ENCODE data around the gene NACC1. TPM values are rescaled to one million over a fixed set of nuclear protein-coding genes. Genes with fewer than 3 reads are reported as not detected.
"Not testable (repeated sequence)": the region's sequence is repeated elsewhere in the genome, so short reads cannot be mapped to it uniquely, and the experiment has no call there.

Gene NACC1
- total RNA-seq, 1 experiment from 2014 or later = 55.0 TPM

DNA sequence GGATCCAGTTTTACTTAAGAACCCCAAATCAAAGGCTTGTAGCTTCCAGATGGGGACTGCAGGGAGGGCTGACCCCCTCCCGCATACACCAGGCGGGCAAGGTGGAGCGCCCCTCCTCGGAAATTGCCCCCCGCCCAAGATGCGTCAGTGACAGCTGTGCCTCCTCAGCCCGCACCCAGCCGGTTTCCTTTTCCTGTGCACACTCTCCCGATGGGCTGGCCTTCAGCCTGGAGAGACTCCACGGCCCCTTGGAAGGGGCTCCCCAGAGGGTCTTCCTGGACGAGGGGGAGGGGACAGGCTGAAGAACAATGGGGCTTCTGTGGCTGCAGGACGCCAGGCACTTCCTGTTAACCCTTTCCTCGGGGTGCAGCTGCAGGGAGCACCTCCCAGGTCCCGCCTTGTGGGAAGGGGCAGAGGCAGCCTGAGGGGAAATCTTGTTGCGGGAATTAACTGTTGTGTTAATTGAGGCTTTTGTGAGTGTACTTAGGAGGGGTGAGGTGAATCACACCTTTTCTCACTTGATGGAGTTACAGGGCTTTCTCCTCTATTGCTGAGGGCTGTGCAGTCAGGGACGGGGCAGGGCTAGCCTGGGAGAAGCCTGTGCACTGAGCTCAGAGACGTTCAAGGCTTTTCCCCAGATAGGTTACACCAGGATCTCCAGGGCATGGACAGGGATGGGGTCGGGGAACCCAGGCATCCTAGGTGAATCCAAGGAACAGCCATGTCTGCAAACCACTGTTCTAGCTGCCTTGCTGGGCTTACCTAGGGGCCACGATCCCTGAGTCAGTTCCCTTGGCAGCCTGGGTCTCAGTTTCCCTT, 46.5 kb downstream of the NACC1 start:
- peak; percentile 91 for DNase-seq (ENCODE audit: low spot score)

DNA sequence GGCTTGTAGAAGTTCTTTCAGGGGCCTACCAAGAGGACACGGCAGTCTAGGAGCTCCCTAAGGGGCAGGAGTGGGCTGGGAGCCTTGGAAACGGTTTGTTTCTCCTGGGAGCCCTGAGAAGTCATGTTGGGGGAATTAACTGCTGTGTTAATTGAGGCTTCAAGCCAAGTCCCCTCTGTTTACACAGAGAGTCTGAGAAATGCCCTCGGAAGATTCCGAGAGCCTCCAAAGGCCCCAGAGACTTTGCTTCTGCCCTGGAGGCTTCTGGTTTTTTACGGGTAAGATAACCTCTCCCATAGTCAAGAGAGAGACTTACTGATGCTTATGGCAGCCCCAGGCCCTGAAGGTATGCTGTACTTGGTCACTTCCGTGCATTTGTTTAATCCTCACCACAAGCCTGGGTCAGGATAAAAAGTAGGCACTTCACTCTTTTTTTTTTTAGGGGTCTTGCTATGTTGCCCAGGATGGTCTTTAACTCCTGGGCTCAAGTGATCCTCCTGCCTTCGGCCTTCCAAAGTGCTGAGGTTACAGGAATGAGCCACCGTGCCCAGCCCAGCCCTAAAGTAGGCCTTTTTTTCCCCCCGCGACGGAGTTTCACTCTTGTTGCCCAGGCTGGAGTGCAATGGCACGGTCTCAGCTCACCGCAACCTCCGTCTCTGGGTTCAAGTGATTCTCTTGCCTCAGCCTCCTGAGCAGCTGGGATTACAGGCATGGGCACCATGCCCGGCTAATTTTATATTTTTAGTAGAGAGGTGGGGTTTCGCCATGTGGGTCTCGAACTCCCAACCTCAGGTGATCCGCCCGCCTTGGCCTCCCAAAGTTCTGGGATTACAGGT, 47.3 kb downstream of the NACC1 start:
- DNase-seq (ENCODE audit: low spot score) = no peak

DNA sequence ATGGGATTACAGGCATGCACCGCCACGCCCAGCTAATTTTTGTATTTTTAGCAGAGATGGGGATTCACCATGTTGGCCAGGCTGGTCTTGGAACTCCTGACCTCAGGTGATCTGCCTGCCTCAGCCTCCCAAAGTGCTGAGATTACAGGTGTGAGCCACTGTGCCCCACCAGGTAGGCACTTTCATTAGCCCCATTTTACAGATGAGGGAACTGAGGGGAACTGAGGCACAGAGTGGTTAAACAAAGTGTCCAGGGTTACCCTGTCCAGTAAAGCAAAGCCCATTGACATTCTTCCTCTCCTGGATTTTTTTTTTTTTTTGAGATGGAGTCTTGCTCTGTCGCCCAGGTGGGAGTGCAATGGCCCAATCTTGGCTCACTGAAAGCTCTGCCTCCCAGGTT, 48.1 kb downstream of the NACC1 start:
- DNase-seq (ENCODE audit: low spot score) = not testable (repeated sequence)

DNA sequence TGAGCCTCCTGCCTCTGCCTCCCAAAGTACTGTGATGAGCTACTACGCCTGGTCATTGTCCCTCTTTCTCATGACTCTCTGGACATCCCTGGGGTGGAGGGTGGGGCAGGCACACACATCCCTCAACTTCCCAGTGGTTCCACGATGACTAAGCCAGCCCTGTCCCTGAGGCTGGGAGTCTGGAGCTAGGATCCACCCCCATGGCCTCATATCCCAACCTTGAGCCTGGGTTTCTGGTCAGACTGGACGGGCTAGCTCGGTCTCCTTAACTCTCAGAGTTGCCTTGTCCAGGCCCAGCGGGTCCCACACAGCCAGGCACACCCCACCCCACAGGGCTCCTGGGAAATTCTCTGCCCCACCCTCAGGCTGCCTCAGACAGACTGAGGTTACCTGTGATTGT, 51.7 kb downstream of the NACC1 start:
- peak; percentile 31 for DNase-seq (ENCODE audit: low spot score)

DNA sequence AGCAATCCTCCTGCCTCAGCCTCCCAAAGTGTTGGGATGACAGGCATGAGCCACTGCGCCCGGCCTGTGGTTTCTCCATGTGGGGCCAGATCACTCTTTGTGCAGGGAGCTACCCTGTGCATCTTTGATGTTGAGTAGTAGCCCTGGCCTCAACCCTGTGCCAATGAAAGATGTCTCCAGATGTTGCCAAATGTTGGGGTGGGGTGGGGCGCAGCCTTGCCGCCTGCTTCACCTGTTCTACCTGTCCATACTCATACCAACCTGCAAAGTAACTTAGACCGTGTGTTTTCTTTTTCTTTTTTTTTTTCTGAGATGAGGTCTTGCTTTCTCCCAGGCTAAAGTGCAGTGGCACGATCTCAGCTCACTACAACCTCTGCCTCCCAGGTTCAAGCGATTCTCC, 53.1 kb downstream of the NACC1 start:
- no peak for DNase-seq (ENCODE audit: low spot score)

DNA sequence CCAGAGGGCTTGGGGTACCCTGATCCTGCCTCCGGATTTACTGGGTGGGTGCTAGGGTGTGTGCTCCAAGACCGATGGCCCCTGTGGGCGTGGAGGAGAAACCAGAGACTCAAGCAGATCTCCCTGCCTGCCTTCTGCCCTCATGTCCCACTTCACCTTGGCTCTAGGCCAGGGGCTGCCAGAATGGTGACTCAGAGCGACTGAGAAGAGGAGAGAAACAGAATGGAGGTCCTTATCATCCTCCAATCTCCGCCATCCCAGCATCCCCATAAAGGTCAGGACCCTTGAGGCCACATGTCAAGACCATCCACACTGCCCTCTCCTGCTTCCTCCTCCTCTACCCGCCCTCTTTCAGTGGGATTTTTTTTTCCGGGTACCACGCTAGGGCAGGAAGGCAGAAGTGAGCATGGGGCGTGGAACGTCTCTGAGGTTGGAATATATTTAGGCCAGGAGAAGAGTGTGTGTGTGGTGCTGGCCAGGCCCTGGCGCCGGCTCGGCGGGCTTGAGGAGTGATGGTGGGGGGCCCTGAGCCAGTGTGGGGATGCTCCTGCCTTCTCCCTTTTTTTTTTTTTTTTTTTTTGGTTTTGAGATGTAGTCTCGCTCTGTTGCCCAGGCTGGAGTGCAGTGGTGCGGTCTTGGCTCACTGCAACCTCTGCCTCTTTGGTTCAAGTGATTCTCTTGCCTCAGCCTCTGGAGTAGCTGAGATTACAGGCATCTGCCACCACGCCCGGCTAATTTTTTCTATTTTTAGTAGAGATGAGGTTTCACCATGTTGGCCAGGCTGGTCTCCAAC, 54.5 kb downstream of the NACC1 start:
- peak; percentile 90 for DNase-seq (ENCODE audit: low spot score)

DNA sequence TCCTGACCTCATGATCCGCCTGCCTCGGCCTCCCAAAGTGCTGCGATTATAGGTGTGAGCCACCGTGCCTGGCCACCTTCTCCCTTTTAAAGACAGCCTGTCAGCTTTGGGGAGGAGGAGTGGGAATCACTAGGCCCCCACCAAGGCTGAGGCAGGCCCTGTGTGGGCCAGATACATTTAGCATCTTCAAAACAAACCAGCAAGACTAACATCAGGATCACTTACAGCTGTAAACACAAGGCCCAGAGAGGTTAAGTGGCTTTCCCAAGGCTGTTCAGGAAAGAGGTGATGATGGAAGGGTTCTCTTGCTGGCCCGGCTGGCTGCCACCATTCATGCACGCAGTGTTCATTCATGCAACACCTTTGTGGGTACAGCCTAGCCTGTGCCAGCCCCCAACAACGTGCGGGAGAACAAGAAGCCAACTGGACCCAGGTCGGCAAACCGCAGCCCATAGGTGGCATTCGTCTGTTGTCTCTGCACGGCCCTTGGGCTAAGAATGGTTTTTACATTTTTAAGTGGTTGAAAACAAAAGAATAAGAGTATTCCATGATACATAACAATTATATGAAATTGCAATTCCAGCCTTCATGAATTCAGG, 55.2 kb downstream of the NACC1 start:
- no peak for DNase-seq (ENCODE audit: low spot score)

DNA sequence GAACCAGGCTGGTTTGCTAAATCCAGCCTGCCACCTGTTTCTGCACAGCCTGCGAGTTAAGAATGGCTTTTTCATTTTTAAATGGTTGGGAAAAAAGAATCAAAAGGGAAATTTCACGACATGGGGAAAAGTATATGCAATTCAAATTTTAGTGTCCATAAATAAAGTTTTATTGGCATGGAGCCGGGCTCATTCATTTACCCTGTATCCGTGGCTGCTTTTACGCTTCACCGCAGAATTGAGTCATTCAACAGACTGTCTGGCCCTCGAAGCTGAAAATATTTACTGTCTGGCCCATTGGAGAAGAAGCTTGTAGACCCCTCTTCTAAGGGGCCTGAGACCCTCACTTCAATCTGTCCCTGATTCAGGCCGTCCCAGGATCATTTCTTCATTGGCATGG, 58.3 kb downstream of the NACC1 start:
- no peak for DNase-seq (ENCODE audit: low spot score)

DNA sequence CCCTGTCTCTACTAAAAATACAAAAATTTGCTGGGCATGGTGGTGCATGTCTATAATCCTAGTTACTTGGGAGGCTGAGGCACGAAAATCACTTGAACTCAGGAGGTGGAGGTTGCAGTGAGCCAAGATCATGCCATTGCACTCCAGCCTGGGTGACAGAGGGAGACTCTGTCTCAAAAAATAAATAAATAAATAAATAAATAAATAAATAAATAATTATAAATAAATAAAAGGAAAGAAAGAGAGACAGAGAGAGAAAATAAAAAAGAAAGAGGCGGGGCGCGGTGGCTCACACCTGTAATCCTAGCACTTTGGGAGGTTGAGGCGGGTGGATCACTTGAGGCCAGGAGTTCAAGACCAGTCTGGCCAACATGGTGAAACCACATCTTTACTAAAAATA, 59.5 kb downstream of the NACC1 start:
- not testable (repeated sequence) for DNase-seq (ENCODE audit: low spot score)

DNA sequence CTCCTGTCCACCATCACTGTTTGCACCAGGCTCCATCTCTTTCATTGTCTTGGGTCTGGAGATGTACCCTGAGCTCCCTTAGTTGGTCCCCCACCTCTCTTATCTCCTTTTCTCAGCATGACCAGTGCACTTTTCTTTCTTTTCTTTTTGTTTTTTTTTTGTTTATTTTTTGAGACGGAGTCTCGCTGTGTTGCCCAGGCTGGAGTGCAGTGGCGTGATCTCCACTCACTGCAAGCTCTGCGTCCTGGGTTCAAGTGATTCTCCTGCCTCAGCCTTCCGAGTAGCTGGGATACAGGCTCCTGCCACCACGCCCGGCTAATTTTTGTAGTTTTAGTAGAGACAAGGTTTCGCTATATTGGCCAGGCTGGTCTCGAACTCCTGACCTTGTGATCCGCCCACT, 60.2 kb downstream of the NACC1 start:
- not testable (repeated sequence) for DNase-seq (ENCODE audit: low spot score)

DNA sequence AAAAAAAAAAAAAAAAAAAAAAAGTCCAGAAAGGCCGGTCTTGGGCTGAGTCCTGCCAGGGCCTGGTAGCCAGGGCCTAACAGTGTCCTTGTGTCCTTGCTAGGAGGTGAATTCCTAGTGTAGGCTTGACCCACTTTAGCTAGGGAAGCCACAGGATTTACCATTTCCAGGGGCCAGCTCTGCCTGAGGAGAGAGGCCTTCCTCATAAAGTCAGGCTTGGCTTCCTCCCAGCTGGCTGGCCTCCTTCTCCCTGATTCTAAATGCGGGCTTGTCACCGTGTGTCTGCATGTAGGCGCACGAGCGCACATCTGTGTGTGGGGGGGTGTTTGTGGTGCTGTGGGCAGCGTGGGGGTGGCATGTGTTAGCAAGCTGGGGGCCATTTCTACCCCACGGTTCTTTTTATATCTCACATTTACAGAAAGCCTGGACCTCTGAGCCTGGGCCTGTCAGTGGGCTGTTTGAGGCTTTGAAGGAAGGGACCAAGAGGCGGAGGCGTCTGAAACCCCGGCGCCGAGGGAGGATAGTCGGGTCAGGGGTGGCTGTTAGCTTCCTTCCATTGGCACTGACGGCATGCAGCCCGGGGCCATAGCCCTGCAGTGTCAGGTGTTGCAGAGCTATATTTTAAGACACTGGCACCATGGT, 63.8 kb downstream of the NACC1 start:
- peak; percentile 59 for DNase-seq (ENCODE audit: low spot score)

DNA sequence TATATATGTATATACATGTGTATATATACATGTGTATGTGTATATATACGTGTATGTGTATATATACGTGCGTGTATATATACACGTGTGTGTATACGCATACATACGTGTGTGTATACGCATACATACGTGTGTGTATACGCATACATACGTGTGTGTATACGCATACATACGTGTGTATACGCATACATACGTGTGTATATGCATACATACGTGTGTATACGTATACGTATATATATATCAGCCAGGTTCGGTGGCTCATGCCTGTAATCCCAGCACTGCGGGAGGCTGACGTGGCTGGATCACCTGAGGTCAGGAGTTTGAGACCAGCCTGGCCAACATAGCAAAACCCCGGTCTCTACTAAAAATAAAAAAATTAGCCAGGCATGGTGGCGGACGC, 66.9 kb downstream of the NACC1 start:
- DNase-seq (ENCODE audit: low spot score) = not testable (repeated sequence)

DNA sequence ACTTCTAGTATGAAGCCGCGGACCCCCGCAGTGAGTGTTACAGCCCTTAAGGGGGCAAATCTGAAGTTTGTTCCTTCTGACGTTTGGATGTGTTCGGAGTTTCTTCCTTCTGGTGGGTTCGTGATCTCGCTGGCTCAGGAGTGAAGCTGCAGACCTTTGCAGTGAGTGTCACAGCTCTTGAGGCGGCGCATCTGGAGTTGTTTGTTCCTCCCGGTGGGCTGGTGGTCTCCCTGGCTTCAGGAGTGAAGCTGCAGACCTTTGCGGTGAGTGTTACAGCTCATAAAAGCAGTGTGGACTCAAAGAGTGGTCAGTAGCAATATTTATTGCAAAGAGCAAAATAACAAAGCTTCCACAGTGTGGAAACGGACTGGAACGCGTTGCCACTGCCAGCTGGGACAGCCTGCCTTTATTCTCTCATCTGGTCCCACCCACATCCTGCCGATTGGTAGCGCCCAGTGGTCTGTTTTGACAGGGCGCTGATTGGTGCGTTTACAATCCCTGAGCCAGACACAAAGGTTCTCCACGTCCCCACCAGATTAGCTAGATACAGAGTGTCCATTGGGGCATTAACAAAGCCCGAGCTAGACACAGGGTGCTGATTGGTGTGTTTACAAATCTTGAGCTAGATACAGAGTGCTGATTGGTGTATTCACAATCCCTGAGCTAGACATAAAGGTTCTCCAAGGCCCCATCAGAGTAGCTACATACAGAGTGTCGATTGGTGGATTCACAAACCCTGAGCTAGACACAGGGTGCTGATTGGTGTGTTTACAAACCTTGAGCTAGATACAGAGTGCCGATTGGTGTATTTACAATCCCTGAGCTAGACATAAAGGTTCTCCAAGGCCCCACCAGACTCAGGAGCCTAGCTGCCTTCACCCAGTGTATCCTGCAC, 67.9 kb downstream of the NACC1 start:
- DNase-seq (ENCODE audit: low spot score) = not testable (repeated sequence)

DNA sequence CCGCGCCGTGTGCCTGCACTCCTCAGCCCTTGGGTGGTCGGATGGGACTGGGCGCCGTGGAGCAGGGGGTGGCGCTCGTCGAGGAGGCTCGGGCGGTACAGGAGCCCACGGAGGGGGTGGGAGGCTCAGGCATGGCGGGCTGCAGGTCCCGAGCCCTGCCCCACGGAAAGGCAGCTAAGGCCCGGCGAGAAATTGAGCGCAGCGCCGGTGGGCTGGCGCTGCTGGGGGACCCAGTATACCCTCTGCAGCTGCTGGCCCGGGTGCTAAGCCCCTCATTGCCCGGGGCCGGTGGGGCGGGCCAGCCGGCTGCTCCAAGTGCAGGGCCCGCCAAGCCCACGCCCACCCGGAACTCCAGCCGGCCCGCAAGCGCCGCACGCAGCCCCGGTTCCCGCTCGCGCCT, 68.6 kb downstream of the NACC1 start:
- not testable (repeated sequence) for DNase-seq (ENCODE audit: low spot score)

DNA sequence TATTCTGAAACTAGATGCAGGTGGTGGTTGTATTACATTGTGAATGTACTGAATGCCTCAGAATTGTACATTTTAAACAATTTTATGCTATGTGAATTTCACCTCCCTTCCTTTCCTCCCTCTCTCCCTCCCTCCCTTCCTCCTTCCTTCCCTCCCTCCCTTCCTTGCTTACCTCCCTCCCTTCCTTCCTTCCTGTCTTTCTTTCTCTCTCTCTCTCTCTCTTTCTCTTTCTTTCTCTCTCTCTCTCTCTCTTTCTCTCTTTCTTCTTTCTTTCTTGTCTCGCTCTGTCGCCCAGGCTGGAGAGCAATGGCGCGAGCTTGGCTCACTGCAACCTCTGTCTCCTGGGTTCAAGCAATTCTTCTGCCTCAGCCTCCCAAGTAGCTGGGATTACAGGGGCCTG, 69.4 kb downstream of the NACC1 start:
- DNase-seq (ENCODE audit: low spot score) = no peak

DNA sequence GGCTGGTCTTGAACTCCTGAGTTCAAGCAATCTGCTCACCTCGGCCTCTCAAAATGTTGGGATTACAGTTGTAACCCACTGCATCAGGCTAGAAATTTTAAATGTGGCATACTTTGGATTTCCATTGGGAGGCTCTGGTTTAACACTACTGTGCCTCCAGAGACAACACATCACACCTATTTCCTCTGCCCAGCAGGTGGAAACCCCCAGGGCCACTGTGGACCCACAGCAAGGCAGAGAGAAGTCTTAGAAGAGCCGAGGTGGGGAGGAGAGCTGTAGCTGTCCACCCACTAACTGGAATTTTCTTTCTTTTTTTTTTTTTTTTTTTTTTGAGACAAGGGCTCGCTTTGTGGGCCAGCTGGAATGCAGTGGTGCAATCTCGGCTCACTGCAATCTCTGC, 71.5 kb downstream of the NACC1 start:
- no peak for DNase-seq (ENCODE audit: low spot score)
